HepG2 (cell line): Measurements from ENCODE around the gene MRPL2. TPM values are rescaled to one million over a fixed set of nuclear protein-coding genes. Genes with fewer than 3 reads are reported as not detected.

Source experiments
- ATAC-seq: fragments of 200-7000 bp; cut with Tn5 transposase; 3 replicates; pipeline ENCODE4 v1.9.1; 2020; ENCODE audit warnings: mild to moderate bottlenecking, moderate library complexity
- BruUV-seq: library from RNA; stranded (reverse); fragments of 400-500 nt; replicated peaks from 2 replicates; lab custom pipeline; 2021; lab: Mats Ljungman, UMichigan
- CTCF ChIA-PET: fragments of 300-600 bp; formaldehyde crosslinking; extraction: SDS; loops from one replicate; lab custom pipeline; 2021; ENCODE audit warnings: low total read pairs, inconsistent platforms, low intra/inter-chr PET ratio; lab: Yijun Ruan, JAX
- POLR2A ChIA-PET: fragments of 350-600 bp; sonication (Branson Sonifier 250); formaldehyde crosslinking; loops from one replicate; lab custom pipeline; 2020; ENCODE audit warnings: antibody characterized with exemption, inconsistent platforms; lab: Yijun Ruan, JAX
- DNase-seq: peaks from one replicate; pipeline ENCODE4 v3.0.0-alpha.2; 2015; ENCODE audit warnings: low spot score
- FAIRE-seq: peaks from 3 replicates; lab custom pipeline; 2011; peaks lifted over from hg19 to GRCh38; lab: Jason Lieb, UNC
- H2AFZ ChIP-seq: one replicate; pipeline ENCODE4 v1.6.1; 2011; ENCODE audit warnings: low read length, inconsistent platforms
- H3K27ac ChIP-seq: fragments of 300-600 bp; 3 replicates; pipeline ENCODE4 v1.8.0; 2011; ENCODE audit warnings: mixed run types, mild to moderate bottlenecking, mixed read lengths, low read length, inconsistent platforms; ENCODE audit not compliant: insufficient read depth; ENCODE audit errors: extremely low read length
- H3K27me3 ChIP-seq, 2 experiments: fragments of 200-600 bp in 1 of 2; 2 replicates in 1 of 2; 3 replicates in 1 of 2; pipeline versions ENCODE4 v1.6.0 to v1.8.0; 2011; ENCODE audit warnings: low read length in 2 of 2, mild to moderate bottlenecking in 2 of 2, moderate library complexity in 2 of 2, inconsistent platforms in 1 of 2; ENCODE audit not compliant: insufficient read depth in 2 of 2, control insufficient read depth in 1 of 2
- H3K36me3 ChIP-seq, 2 experiments: fragments of 200-600 bp in 1 of 2; replicated peaks in 1 of 2; 2 replicates in 1 of 2; 3 replicates in 1 of 2; pipeline versions ENCODE4 v1.5.1 to v1.8.0; 2011; ENCODE audit warnings: low read length in 2 of 2, inconsistent platforms in 1 of 2; ENCODE audit not compliant: insufficient read depth in 2 of 2, control insufficient read depth in 1 of 2
- H3K4me1 ChIP-seq: 2 replicates; pipeline ENCODE4 v1.5.1; 2012; ENCODE audit warnings: low read length, inconsistent platforms; ENCODE audit not compliant: insufficient read depth
- H3K4me2 ChIP-seq: 2 replicates; pipeline ENCODE4 v1.6.0; 2011; ENCODE audit warnings: low read depth, low read length, inconsistent platforms
- H3K4me3 ChIP-seq, 3 experiments: fragments of 200-600 bp in 1 of 3; sonication (generic), shearing (Covaris generic) in 1 of 3; replicated peaks in 1 of 3; 2 replicates each; pipeline ENCODE4 v1.5.1; 2011 to 2016; ENCODE audit warnings: low read length in 3 of 3, inconsistent platforms in 2 of 3, low read depth in 2 of 3, mild to moderate bottlenecking in 2 of 3, control low read depth in 1 of 3, mixed read lengths in 1 of 3; ENCODE audit not compliant: insufficient read depth in 1 of 3
- H3K79me2 ChIP-seq: one replicate; pipeline ENCODE4 v1.6.1; 2011; ENCODE audit warnings: low read length, inconsistent platforms; ENCODE audit not compliant: insufficient read depth
- H3K9ac ChIP-seq: 2 replicates; pipeline ENCODE4 v1.6.0; 2011; ENCODE audit warnings: mild to moderate bottlenecking, low read depth, low read length, inconsistent platforms; ENCODE audit not compliant: insufficient read depth
- H3K9me3 ChIP-seq: 2 replicates; pipeline ENCODE4 v1.5.1; 2012; ENCODE audit warnings: mild to moderate bottlenecking, low read length
- H4K20me1 ChIP-seq: 2 replicates; pipeline ENCODE4 v1.6.0; 2011; ENCODE audit warnings: inconsistent platforms, mild to moderate bottlenecking, low read length, moderate library complexity; ENCODE audit not compliant: insufficient read depth
- AGO2 ChIP-seq: fragments of 200-400 bp; formaldehyde crosslinking; optimal IDR thresholded peaks from 2 replicates; pipeline ENCODE3; 2017; ENCODE audit warnings: mild to moderate bottlenecking, low read depth, low read length, moderate library complexity
- ATF2 ChIP-seq: sonication (generic); formaldehyde crosslinking; IDR thresholded peaks from 2 replicates; pipeline ENCODE4 v1.4.0; 2020; ENCODE audit warnings: missing genetic modification reagents
- CEBPB ChIP-seq: IDR thresholded peaks from 2 replicates; pipeline ENCODE4 v1.6.1; 2011; ENCODE audit warnings: low read depth, low read length, improper control_type of control experiment, borderline replicate concordance
- CREB3 ChIP-seq: sonication (generic); formaldehyde crosslinking; IDR thresholded peaks from 2 replicates; pipeline ENCODE4 v1.5.0; 2020; ENCODE audit warnings: missing genetic modification reagents
- MAFG ChIP-seq: sonication (generic); formaldehyde crosslinking; IDR thresholded peaks from 2 replicates; pipeline ENCODE4 v1.5.1; 2020; ENCODE audit warnings: mild to moderate bottlenecking, missing genetic modification reagents
- NRL ChIP-seq: sonication (generic); formaldehyde crosslinking; IDR thresholded peaks from 2 replicates; pipeline ENCODE4 v1.5.0; 2020; ENCODE audit warnings: missing genetic modification reagents, mild to moderate bottlenecking, moderate library complexity, borderline replicate concordance
- PCBP1 ChIP-seq: fragments of 200-400 bp; formaldehyde crosslinking; IDR thresholded peaks from 2 replicates; pipeline ENCODE4 v1.6.1; 2017; ENCODE audit warnings: mild to moderate bottlenecking, low read depth, low read length, borderline replicate concordance
- TAF15 ChIP-seq: fragments of 200-400 bp; formaldehyde crosslinking; IDR thresholded peaks from one replicate; pipeline ENCODE4 v1.6.1; 2018; ENCODE audit warnings: mild to moderate bottlenecking, low read depth, low read length; ENCODE audit not compliant: poor library complexity, severe bottlenecking
- TRAFD1 ChIP-seq: sonication (generic); formaldehyde crosslinking; IDR thresholded peaks from 2 replicates; pipeline ENCODE4 v1.5.1; 2020; ENCODE audit warnings: missing genetic modification reagents, mild to moderate bottlenecking, borderline replicate concordance
- ZFP90 ChIP-seq: sonication (generic); formaldehyde crosslinking; IDR thresholded peaks from 2 replicates; pipeline ENCODE4 v1.8.0; 2022; ENCODE audit warnings: missing genetic modification reagents, mild to moderate bottlenecking, inconsistent platforms, borderline replicate concordance
- ZNF331 ChIP-seq: sonication (generic); formaldehyde crosslinking; IDR thresholded peaks from 2 replicates; pipeline ENCODE4 v1.4.0; 2020; ENCODE audit warnings: missing genetic modification reagents
- ZNF414 ChIP-seq: sonication (generic); formaldehyde crosslinking; IDR thresholded peaks from 2 replicates; pipeline ENCODE4 v1.5.0; 2020; ENCODE audit warnings: missing genetic modification reagents
- ZNF569 ChIP-seq: sonication (generic); formaldehyde crosslinking; IDR thresholded peaks from 2 replicates; pipeline ENCODE4 v1.5.0; 2020; ENCODE audit warnings: mild to moderate bottlenecking, missing genetic modification reagents, moderate library complexity, borderline replicate concordance
- ZNF576 ChIP-seq: sonication (generic); formaldehyde crosslinking; IDR thresholded peaks from 2 replicates; pipeline ENCODE4 v1.4.0; 2020; ENCODE audit warnings: mild to moderate bottlenecking, missing genetic modification reagents
- ZNF788 ChIP-seq: sonication (generic); formaldehyde crosslinking; IDR thresholded peaks from 2 replicates; pipeline ENCODE4 v1.5.0; 2020; ENCODE audit warnings: mild to moderate bottlenecking, missing genetic modification reagents, borderline replicate concordance
- WGBS: methylation state at CpG from one replicate; pipeline ENCODE4 v1.1.6; 2017; ENCODE audit warnings: low lambda C conversion rate; 5-methylcytosine and 5-hydroxymethylcytosine counted together
- in situ Hi-C: cut with HindIII; loops from 2 replicates; pipeline ENCODE4 v1.10.0; 2017; ENCODE audit warnings: low pct_unique_long_range_greater_than_20kb; ENCODE audit not compliant: extremely low pct_ligation_motif_present
- intact Hi-C: fragments of 100-400 bp; cut with micrococcal nuclease; formaldehyde crosslinking; loops from one replicate; pipeline ENCODE4 v1.10.0; 2022; ENCODE audit not compliant: unreplicated experiment
- polyA plus RNA-seq, 8 experiments: library from polyadenylated mRNA; depleted of rRNA in 3 of 8; stranded (reverse) in 7 of 8; unstranded in 1 of 8; fragments of >200 nt; fragmentation: Illumina TruSeq in 4 of 8; extraction: Trizol in 4 of 8; gene quantifications; 2 replicates each; pipeline versions ENCODE4 v1.2.1 to v1.2.3, GENCODE V29; 2011 to 2016; ENCODE audit warnings: low read depth in 4 of 8, missing spikeins in 1 of 8, mixed read lengths in 1 of 8; ENCODE audit not compliant: insufficient read depth in 1 of 8
- total RNA-seq, 5 experiments: library from RNA; depleted of rRNA; stranded (reverse); fragments of >200 nt; fragmentation: Illumina TruSeq; extraction: Trizol; gene quantifications; 2 replicates each; pipeline ENCODE4 v1.2.3, GENCODE V29; 2016; ENCODE audit warnings: low read depth in 1 of 5

Gene MRPL2
- total and polyA plus RNA-seq, 2 of the 13 experiments (the other 11 are each of a cell fraction or from before 2014, with no cell fraction given) = 56.8 to 65.6 TPM

GRCh38 chr6:43052225-43052841, 6.9 kb downstream of the MRPL2 start (continued):
- TF ChIP-seq ZNF414 (CRISPR knock-in tag) = no peak

- peak overlapping the region; percentile 98; the same call in 1 of the 2 replicates for H3K9ac ChIP-seq
- no peak for DNase-seq
- CTCF ChIA-PET = no interaction called here
- intact Hi-C loops (loop anchor here (5.0 kb wide), 1 partner anchor 39 kb away; the partner anchor contains the start of genes KLHDC3 and MEA1), in situ Hi-C loops (no loop called here)
- no peak overlapping the region for H2AFZ ChIP-seq
- no TSS peak for BruUV-seq
- 98% methylated on average over 13 of the region's 17 CpGs for WGBS
- peaks cover 24 to 54% of the 10 kb centered on the region in 2 experiments for H3K36me3 ChIP-seq
- peaks cover 31% of the 10 kb centered on the region for H3K79me2 ChIP-seq
- no peak overlapping the region for H3K27ac ChIP-seq
- POLR2A ChIA-PET = interaction anchor here (1.2 to 3.7 kb wide), 5 partner anchors 9 to 122 kb away, joined by 3 to 20 read pairs (median 4); partner anchors contain the start of genes CNPY3, KLC4, KLHDC3 and MEA1
- peak overlapping the region in 1 of 3 experiments; percentile 96; a peak in 1 of 6 replicates for H3K4me3 ChIP-seq
- no peak for ATAC-seq
- H3K9me3 ChIP-seq = no peaks in the 10 kb centered on the region
- peaks cover 37% of the 10 kb centered on the region for H3K4me1 ChIP-seq
- FAIRE-seq = no peak
- no peaks in the 10 kb centered on the region for H3K27me3 ChIP-seq
- peak overlapping the region; percentile 91 for H3K4me2 ChIP-seq
- no peaks in the 10 kb centered on the region for H4K20me1 ChIP-seq
- no peak for TF ChIP-seq ATF2 (CRISPR knock-in tag)
- peak; percentile 67 for TF ChIP-seq AGO2
- no peak for TF ChIP-seq ZNF788
- TF ChIP-seq TRAFD1 (CRISPR knock-in tag) = no peak
- no peak for TF ChIP-seq PCBP1
- TF ChIP-seq CREB3 (CRISPR knock-in tag) = no peak
- TF ChIP-seq MAFG = no peak
- 0 out of 2 replicates have a peak, but pooled peaks have one; percentile 27 for TF ChIP-seq NRL (CRISPR knock-in tag)
- TF ChIP-seq ZNF576 = no peak
- no peak for TF ChIP-seq ZFP90 (CRISPR knock-in tag)
- TF ChIP-seq CEBPB = no peak
- no peak for TF ChIP-seq ZNF331 (CRISPR knock-in tag)
- TF ChIP-seq ZNF569 (CRISPR knock-in tag) = no peak
- TF ChIP-seq TAF15 = no peak
Observed at GRCh38 chr6:43050981-43051380, 8.3 kb downstream of the MRPL2 start.
